ENCODE measurements around the gene FANCC.

Gene FANCC

DNA sequence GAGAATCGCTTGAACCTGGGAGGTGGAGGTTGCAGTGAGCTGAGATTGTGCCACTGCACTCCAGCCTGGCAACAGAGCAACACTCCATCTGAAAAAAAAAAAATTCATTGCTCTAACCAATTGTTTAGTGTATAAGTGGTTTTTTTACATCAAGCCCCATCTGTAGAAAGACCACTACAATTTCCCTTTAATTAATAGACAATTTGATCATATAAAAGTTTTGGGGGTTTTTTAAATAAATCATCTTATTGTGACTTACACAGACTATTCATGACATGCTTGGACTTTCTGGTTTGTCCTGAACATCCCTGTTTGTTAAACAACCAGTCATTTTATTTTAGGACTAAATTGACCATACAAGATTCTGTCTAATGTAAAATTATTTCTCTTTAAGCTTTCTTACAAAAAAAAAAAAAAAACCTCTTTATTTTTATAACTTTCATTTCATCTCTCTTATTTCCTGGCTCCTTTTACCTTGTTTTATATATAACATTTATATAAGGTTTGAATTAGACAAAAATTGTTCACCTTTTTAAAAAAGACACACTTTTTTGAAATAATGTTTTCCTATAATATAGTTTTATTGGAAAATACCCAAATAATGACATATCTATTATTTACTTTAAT, 9.8 kb upstream of the FANCC start:
- no peak overlapping the region for H3K4me3 ChIP-seq (ENCODE audit: low read depth, low read length)
- TF ChIP-seq, protein P1, sequence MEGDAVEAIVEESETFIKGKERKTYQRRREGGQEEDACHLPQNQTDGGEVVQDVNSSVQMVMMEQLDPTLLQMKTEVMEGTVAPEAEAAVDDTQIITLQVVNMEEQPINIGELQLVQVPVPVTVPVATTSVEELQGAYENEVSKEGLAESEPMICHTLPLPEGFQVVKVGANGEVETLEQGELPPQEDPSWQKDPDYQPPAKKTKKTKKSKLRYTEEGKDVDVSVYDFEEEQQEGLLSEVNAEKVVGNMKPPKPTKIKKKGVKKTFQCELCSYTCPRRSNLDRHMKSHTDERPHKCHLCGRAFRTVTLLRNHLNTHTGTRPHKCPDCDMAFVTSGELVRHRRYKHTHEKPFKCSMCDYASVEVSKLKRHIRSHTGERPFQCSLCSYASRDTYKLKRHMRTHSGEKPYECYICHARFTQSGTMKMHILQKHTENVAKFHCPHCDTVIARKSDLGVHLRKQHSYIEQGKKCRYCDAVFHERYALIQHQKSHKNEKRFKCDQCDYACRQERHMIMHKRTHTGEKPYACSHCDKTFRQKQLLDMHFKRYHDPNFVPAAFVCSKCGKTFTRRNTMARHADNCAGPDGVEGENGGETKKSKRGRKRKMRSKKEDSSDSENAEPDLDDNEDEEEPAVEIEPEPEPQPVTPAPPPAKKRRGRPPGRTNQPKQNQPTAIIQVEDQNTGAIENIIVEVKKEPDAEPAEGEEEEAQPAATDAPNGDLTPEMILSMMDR (IDR thresholded peaks at IDR 0.05; ENCODE audit: low read depth, low read length) = no peak

DNA sequence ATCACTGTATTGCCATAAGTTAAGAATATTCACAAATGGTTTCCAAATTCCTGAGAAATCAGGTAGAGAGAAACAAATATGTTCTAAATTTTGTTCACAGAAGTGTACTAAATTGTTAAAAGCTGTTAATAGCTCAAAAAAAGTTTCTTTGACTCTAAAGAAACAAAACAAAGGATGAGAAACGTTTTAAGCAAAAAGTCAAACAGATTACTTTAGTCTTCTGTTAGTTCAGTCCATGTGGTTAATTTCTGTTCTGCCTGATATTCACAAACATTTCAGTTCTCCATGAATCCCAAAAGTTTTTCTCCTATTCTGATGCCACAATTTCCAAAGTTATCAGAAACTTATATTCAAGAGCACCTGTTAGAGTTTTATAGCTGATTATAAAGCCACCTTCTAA, 7.7 kb upstream of the FANCC start:
- H3K4me3 ChIP-seq (ENCODE audit: low read depth, low read length) = no peak overlapping the region
- TF ChIP-seq, protein P1 (IDR thresholded peaks at IDR 0.05; ENCODE audit: low read depth, low read length) = no peak

DNA sequence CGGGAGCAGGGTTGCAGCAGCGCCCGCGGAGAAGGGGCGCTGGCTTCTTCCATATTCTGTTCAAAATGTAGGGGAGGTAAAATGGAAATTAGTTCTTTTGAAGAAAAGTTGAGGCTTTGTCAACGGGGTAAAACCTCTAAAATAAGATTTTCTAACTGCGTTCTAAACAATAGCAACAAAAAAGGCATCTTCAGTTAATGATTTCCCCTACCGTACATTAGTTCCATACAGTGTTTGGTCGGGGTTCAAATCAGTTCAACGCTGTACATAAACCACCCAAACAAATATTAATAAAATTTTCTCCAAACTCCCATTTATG, 343 bp upstream of the FANCC start:
- H3K4me3 ChIP-seq (ENCODE audit: low read depth, low read length) = peak overlapping the region; percentile 85
- TF ChIP-seq, protein P1 (IDR thresholded peaks at IDR 0.05; ENCODE audit: low read depth, low read length) = no peak

DNA sequence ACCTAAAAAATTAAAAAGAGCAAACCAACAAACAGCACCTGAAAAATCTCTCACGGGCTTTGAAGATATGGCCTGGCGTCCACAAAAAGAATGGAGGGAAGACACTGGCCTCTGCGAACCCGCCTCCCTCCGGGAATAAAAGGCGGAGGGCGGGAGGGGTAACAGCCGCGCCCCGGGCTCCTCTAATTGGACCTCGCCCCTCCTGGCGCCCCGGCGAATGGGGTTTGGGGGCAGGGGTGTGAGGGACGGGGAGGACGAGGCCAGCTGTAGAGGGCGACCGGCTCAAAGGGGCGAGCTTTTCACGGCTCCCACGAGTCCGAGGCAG, 753 bp downstream of the FANCC start:
- H3K4me3 ChIP-seq (ENCODE audit: low read depth, low read length) = peak overlapping the region; percentile 85
- TF ChIP-seq, protein P1 (IDR thresholded peaks at IDR 0.05; ENCODE audit: low read depth, low read length) = no peak

DNA sequence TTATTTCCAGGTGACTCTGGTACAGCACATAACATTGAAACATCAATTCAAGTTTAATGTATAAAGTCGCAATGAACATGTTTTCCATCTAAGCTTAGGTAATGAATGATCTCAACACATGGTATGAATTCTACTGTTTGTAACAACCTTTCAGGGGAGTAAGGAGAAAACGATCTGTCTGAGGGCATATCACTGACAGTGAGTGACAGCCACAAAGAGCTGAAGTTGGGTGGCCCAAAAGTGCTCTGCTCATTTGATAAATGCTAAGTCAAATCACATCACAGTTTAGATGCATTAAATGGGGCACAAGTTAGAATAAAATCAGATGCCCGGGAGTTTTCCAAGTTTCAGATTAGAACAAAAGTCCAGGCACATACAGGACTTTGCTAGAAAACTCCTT, 1.2 kb downstream of the FANCC start:
- TF ChIP-seq, protein P1 (IDR thresholded peaks at IDR 0.05; ENCODE audit: low read depth, low read length) = no peak
- peak overlapping the region; percentile 85 for H3K4me3 ChIP-seq (ENCODE audit: low read depth, low read length)

DNA sequence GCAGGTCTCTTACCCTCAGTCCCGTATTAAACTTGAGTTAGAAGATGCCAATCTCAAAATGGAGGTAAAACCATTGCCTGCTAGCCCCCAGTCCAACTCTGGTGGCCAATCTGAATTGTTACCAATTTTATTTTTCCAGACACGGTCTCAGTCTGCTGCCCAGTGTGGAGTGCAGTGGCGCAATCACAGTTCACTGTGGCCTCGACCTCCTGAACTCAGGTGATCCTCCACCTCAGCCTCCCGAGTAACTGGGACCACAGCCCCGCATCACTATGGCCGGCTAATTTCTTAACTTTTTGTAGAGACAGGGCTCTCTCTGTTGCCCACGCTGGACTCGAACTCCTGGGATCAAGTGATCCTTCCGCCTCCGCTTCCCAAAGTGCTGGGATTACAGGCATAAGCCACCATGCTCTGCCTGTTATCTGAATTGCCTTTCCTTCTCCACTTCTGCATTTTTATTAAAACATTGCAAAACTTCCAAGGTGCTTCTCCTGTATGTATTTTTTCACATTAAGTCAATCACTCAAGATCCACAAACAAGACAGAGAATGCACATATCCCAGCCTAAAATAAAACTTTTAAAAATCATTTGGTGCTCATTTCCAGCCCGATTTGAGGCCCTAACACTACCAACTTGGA, 2.3 kb downstream of the FANCC start:
- H3K4me3 ChIP-seq (ENCODE audit: low read depth, low read length) = no peak overlapping the region
- TF ChIP-seq, protein P1 (IDR thresholded peaks at IDR 0.05; ENCODE audit: low read depth, low read length) = no peak

DNA sequence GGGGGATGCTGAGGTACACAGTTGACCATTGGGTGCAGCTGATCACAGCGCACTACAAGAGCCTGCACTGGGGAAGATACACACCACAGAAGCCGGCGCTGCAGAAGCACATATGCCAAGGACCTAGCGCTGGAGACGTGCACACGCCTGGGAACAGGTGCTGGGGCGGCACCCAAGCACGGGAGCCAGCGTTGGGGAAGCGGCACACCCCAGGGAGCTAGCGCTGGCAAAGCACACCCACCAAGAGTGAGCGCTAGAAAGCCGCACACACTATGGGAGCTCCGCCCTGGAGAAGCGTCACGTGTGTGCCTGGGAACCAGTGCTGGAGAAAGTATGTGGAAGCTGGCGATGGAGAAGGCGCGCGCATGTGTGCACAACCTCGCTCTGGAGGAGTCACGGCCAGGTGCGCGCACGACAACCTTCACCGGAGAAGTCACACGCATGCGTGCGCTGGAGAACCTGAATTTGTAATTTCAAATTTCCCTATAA, 4.5 kb downstream of the FANCC start:
- peak overlapping the region; percentile 35 for H3K4me3 ChIP-seq (ENCODE audit: low read depth, low read length)
- TF ChIP-seq, protein P1 (IDR thresholded peaks at IDR 0.05; ENCODE audit: low read depth, low read length) = no peak

Data from WI38 (cell line).